ENCODE measurements around the gene SGO2.

The SGO2 gene

DNA sequence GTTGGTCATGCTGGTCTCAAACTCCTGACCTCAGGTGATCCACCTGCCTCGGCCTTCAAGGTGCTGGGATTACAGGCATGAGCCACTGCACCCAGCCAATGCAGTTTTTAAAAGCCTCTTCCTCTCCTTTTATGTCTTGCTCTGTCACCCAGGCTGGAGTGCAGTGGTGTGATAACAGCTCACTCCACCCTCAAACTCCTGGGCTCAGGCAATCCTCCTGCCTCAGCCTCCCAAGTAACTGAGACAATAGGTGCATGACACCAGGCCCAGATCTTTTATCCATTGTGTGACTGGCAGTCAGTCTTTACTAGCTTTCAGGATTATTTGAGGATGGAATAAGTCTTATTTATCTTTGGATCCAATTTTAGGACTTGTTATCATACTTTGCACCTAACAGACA is 29.3 kb upstream of the SGO2 start:
- H3K9me2 ChIP-seq (replicated peaks; ENCODE audit: insufficient read depth, low read length) = no peaks in the 10 kb centered on the region
- no peaks in the 10 kb centered on the region for H3K27me3 ChIP-seq (replicated peaks; ENCODE audit: insufficient read depth, low read length)
- H3F3A ChIP-seq (ENCODE audit: insufficient read depth, low read length) = no peaks in the 10 kb centered on the region
- H3K27ac ChIP-seq (ENCODE audit: low read length) = no peak overlapping the region
- H2AFZ ChIP-seq (ENCODE audit: low read length) = no peak overlapping the region
- H3K79me2 ChIP-seq (ENCODE audit: low read length) = no peaks in the 10 kb centered on the region
- TF ChIP-seq EZH2phosphoT487 (IDR thresholded peaks at IDR 0.05; ENCODE audit: low read length) (no peak), EZH2 (optimal IDR thresholded peaks at IDR 0.05; ENCODE audit: low read depth, low read length) (no peak), CTCF (IDR thresholded peaks at IDR 0.05; ENCODE audit: low read length) (no peak)
- H3K36me3 ChIP-seq (replicated peaks; ENCODE audit: insufficient read depth, low read length) = no peaks in the 10 kb centered on the region; the same call in 1 of the 2 replicates
- no peaks in the 10 kb centered on the region for H3K9me3 ChIP-seq (replicated peaks; ENCODE audit: insufficient read depth, low read length)
- no peaks in the 10 kb centered on the region for H3K4me1 ChIP-seq (ENCODE audit: low read length)
- no peak overlapping the region for H3K4me2 ChIP-seq (ENCODE audit: low read depth, low read length)
- no peak overlapping the region for H3K4me3 ChIP-seq (ENCODE audit: low read length)
- no peak for DNase-seq
- no peak overlapping the region for H3K9ac ChIP-seq (ENCODE audit: low read length)
- H4K20me1 ChIP-seq (ENCODE audit: insufficient read depth, low read length) = no peaks in the 10 kb centered on the region

- TF ChIP-seq CTCF (IDR thresholded peaks at IDR 0.05; ENCODE audit: low read length) (no peak), EZH2 (optimal IDR thresholded peaks at IDR 0.05; ENCODE audit: low read depth, low read length) (no peak), EZH2phosphoT487 (IDR thresholded peaks at IDR 0.05; ENCODE audit: low read length) (no peak)
- Histone ChIP-seq H3K4me1 (ENCODE audit: low read length) (no peaks in the 10 kb centered on the region), H4K20me1 (ENCODE audit: insufficient read depth, low read length) (no peaks in the 10 kb centered on the region), H3K27ac (ENCODE audit: low read length) (no peak overlapping the region), H3F3A (ENCODE audit: insufficient read depth, low read length) (no peaks in the 10 kb centered on the region), H3K4me3 (ENCODE audit: low read length) (no peak overlapping the region), H3K9ac (ENCODE audit: low read length) (no peak overlapping the region), H3K79me2 (ENCODE audit: low read length) (no peaks in the 10 kb centered on the region), H3K9me3 (replicated peaks; ENCODE audit: insufficient read depth, low read length) (no peaks in the 10 kb centered on the region), H3K36me3 (replicated peaks; ENCODE audit: insufficient read depth, low read length) (no peaks in the 10 kb centered on the region; the same call in 1 of the 2 replicates), H2AFZ (ENCODE audit: low read length) (no peak overlapping the region), H3K27me3 (replicated peaks; ENCODE audit: insufficient read depth, low read length) (no peaks in the 10 kb centered on the region), H3K9me2 (replicated peaks; ENCODE audit: insufficient read depth, low read length) (no peaks in the 10 kb centered on the region), H3K4me2 (ENCODE audit: low read depth, low read length) (no peak overlapping the region)
- DNase-seq = no peak
Measured at GRCh38 chr2:200498402-200499162, 27.4 kb upstream of the SGO2 start.

GRCh38 chr2:200502196-200502595 is 23.8 kb upstream of the SGO2 start:
- H2AFZ ChIP-seq (ENCODE audit: low read length) = no peak overlapping the region
- H3K4me2 ChIP-seq (ENCODE audit: low read depth, low read length) = no peak overlapping the region
- no peaks in the 10 kb centered on the region for H4K20me1 ChIP-seq (ENCODE audit: insufficient read depth, low read length)
- no peaks in the 10 kb centered on the region for H3K36me3 ChIP-seq (replicated peaks; ENCODE audit: insufficient read depth, low read length)
- H3K4me1 ChIP-seq (ENCODE audit: low read length) = no peaks in the 10 kb centered on the region
- no peak for DNase-seq
- H3K9me2 ChIP-seq (replicated peaks; ENCODE audit: insufficient read depth, low read length) = no peaks in the 10 kb centered on the region
- no peaks in the 10 kb centered on the region for H3K79me2 ChIP-seq (ENCODE audit: low read length)
- no peak overlapping the region for H3K27ac ChIP-seq (ENCODE audit: low read length)
- H3K9me3 ChIP-seq (replicated peaks; ENCODE audit: insufficient read depth, low read length) = no peaks in the 10 kb centered on the region
- no peak overlapping the region for H3K4me3 ChIP-seq (ENCODE audit: low read length)
- TF ChIP-seq EZH2 (optimal IDR thresholded peaks at IDR 0.05; ENCODE audit: low read depth, low read length) (no peak), EZH2phosphoT487 (IDR thresholded peaks at IDR 0.05; ENCODE audit: low read length) (no peak)
- H3K27me3 ChIP-seq (replicated peaks; ENCODE audit: insufficient read depth, low read length) = no peaks in the 10 kb centered on the region
- no peak overlapping the region for H3K9ac ChIP-seq (ENCODE audit: low read length)
- no peaks in the 10 kb centered on the region for H3F3A ChIP-seq (ENCODE audit: insufficient read depth, low read length)

- H4K20me1 ChIP-seq (ENCODE audit: insufficient read depth, low read length) = no peaks in the 10 kb centered on the region
- no peaks in the 10 kb centered on the region for H3K27me3 ChIP-seq (replicated peaks; ENCODE audit: insufficient read depth, low read length)
Measured at GRCh38 chr2:200506679-200507078, 19.3 kb upstream of the SGO2 start.

More at GRCh38 chr2:200506679-200507078, 19.3 kb upstream of the SGO2 start:
- DNase-seq = no peak
- no peak overlapping the region for H3K27ac ChIP-seq (ENCODE audit: low read length)
- no peak overlapping the region for H3K4me3 ChIP-seq (ENCODE audit: low read length)
- peaks cover 6% of the 10 kb centered on the region for H3K4me1 ChIP-seq (ENCODE audit: low read length)
- no peak for TF ChIP-seq EZH2 (optimal IDR thresholded peaks at IDR 0.05; ENCODE audit: low read depth, low read length)
- TF ChIP-seq CTCF (IDR thresholded peaks at IDR 0.05; ENCODE audit: low read length) = no peak
- TF ChIP-seq EZH2phosphoT487 (IDR thresholded peaks at IDR 0.05; ENCODE audit: low read length) = no peak
- H3K9me3 ChIP-seq (replicated peaks; ENCODE audit: insufficient read depth, low read length) = no peaks in the 10 kb centered on the region
- no peak overlapping the region for H3K4me2 ChIP-seq (ENCODE audit: low read depth, low read length)
- H3K9ac ChIP-seq (ENCODE audit: low read length) = no peak overlapping the region
- no peaks in the 10 kb centered on the region; the same call in 1 of the 2 replicates for H3F3A ChIP-seq (ENCODE audit: insufficient read depth, low read length)
- H2AFZ ChIP-seq (ENCODE audit: low read length) = no peak overlapping the region
- H3K36me3 ChIP-seq (replicated peaks; ENCODE audit: insufficient read depth, low read length) = no peaks in the 10 kb centered on the region
- H3K9me2 ChIP-seq (replicated peaks; ENCODE audit: insufficient read depth, low read length) = no peaks in the 10 kb centered on the region
- H3K79me2 ChIP-seq (ENCODE audit: low read length) = peaks cover 6% of the 10 kb centered on the region

All from MM.1S (cell line).